ENCODE measurements around the gene ZNHIT1. TPM values are rescaled to one million over a fixed set of nuclear protein-coding genes. Genes with fewer than 3 reads are reported as not detected.

Gene ZNHIT1
- total and polyA plus RNA-seq, 4 donors: 52.7 to 149 (median 92.4) TPM

GRCh38 chr7:101174322-101174854, 43.6 kb upstream of the ZNHIT1 start:
- no peaks in the 10 kb centered on the region for H3K36me3 ChIP-seq (ENCODE audit: control insufficient read depth in 4 of 4, insufficient read depth in 3 of 4, low read depth in 1 of 4, low read length in 3 of 4)
- H3K9ac ChIP-seq (ENCODE audit: low read depth in 1 of 2, low read length in 2 of 2): no peak overlapping the region
- TF ChIP-seq ZBTB33 (IDR thresholded peaks at IDR 0.05) (no peak), GABPA (IDR thresholded peaks at IDR 0.05 in 1 of 2, conservative IDR thresholded peaks at IDR 0.05 in 1 of 2) (no peak), REST (IDR thresholded peaks at IDR 0.05) (no peak), NR2F2 (IDR thresholded peaks at IDR 0.05) (no peak), HNF4A (conservative IDR thresholded peaks at IDR 0.05) (no peak), EGR1 (IDR thresholded peaks at IDR 0.05; ENCODE audit: low read depth in 2 of 2) (no peak), RXRA (IDR thresholded peaks at IDR 0.05) (no peak)
- H3K27ac ChIP-seq (ENCODE audit: low read depth in 1 of 2, low read length in 2 of 2): no peak overlapping the region
- H3K9me3 ChIP-seq (ENCODE audit: control insufficient read depth in 4 of 4, low read length in 3 of 4): no peaks in the 10 kb centered on the region
- no peak for DNase-seq (ENCODE audit: low spot score)
- 22% methylated on average over 28 of the region's 28 CpGs for WGBS
- peaks cover 8 to 31% (median 16%) of the 10 kb centered on the region in 4 donors for H3K4me1 ChIP-seq (ENCODE audit: control insufficient read depth in 4 of 4, insufficient read depth in 4 of 4, low read length in 3 of 4)
- H3K4me3 ChIP-seq (ENCODE audit: low read depth in 1 of 3, low read length in 3 of 3): no peak overlapping the region
- H3K27me3 ChIP-seq (ENCODE audit: control insufficient read depth in 4 of 4, insufficient read depth in 4 of 4, low read length in 3 of 4): peaks cover 6 to 15% (median 12%) of the 10 kb centered on the region in 4 donors

GRCh38 chr7:101175664-101176063, 42.3 kb upstream of the ZNHIT1 start:
- no peak overlapping the region for H3K9ac ChIP-seq (ENCODE audit: low read depth in 1 of 2, low read length in 2 of 2)
- 19% methylated on average over 3 of the region's 3 CpGs for WGBS
- TF ChIP-seq JUND (IDR thresholded peaks at IDR 0.05) (no peak), ATF3 (IDR thresholded peaks at IDR 0.05) (no peak), EGR1 (IDR thresholded peaks at IDR 0.05; ENCODE audit: low read depth in 2 of 2) (no peak), NR2F2 (IDR thresholded peaks at IDR 0.05) (no peak), RXRA (IDR thresholded peaks at IDR 0.05) (no peak), SP1 (IDR thresholded peaks at IDR 0.05) (no peak), HNF4A (conservative IDR thresholded peaks at IDR 0.05) (no peak), TAF1 (conservative IDR thresholded peaks at IDR 0.05) (no peak)
- H3K27me3 ChIP-seq (ENCODE audit: control insufficient read depth in 4 of 4, insufficient read depth in 4 of 4, low read length in 3 of 4): peaks cover 6 to 17% (median 12%) of the 10 kb centered on the region in 4 donors
- DNase-seq (ENCODE audit: low spot score): no peak
- H3K4me1 ChIP-seq (ENCODE audit: control insufficient read depth in 4 of 4, insufficient read depth in 4 of 4, low read length in 3 of 4): peaks cover 11 to 28% (median 12%) of the 10 kb centered on the region in 4 donors
- H3K27ac ChIP-seq (ENCODE audit: low read depth in 1 of 2, low read length in 2 of 2): no peak overlapping the region
- H3K9me3 ChIP-seq (ENCODE audit: control insufficient read depth in 4 of 4, low read length in 3 of 4): no peaks in the 10 kb centered on the region
- H3K36me3 ChIP-seq (ENCODE audit: control insufficient read depth in 4 of 4, insufficient read depth in 3 of 4, low read depth in 1 of 4, low read length in 3 of 4): no peaks in the 10 kb centered on the region
- no peak overlapping the region for H3K4me3 ChIP-seq (ENCODE audit: low read depth in 1 of 3, low read length in 3 of 3)

- no peaks in the 10 kb centered on the region for H3K36me3 ChIP-seq (ENCODE audit: control insufficient read depth in 4 of 4, insufficient read depth in 3 of 4, low read depth in 1 of 4, low read length in 3 of 4)
- 85% methylated on average over 2 of the region's 2 CpGs for WGBS
- H3K27me3 ChIP-seq (ENCODE audit: control insufficient read depth in 4 of 4, insufficient read depth in 4 of 4, low read length in 3 of 4): peaks cover 0 to 14% (median 11%) of the 10 kb centered on the region in 4 donors
- TF ChIP-seq REST (IDR thresholded peaks at IDR 0.05) (no peak), HNF4A (conservative IDR thresholded peaks at IDR 0.05) (no peak), RAD21 (IDR thresholded peaks at IDR 0.05) (no peak)
- H3K4me3 ChIP-seq (ENCODE audit: low read depth in 1 of 3, low read length in 3 of 3): no peak overlapping the region
- no peak for DNase-seq (ENCODE audit: low spot score)
- H3K9ac ChIP-seq (ENCODE audit: low read depth in 1 of 2, low read length in 2 of 2): no peak overlapping the region
- H3K4me1 ChIP-seq (ENCODE audit: control insufficient read depth in 4 of 4, insufficient read depth in 4 of 4, low read length in 3 of 4): peaks cover 5 to 23% (median 7%) of the 10 kb centered on the region in 4 donors
- no peaks in the 10 kb centered on the region for H3K9me3 ChIP-seq (ENCODE audit: control insufficient read depth in 4 of 4, low read length in 3 of 4)
- no peak overlapping the region for H3K27ac ChIP-seq (ENCODE audit: low read depth in 1 of 2, low read length in 2 of 2)
Measured at GRCh38 chr7:101177644-101178043, 40.3 kb upstream of the ZNHIT1 start.

All from liver (tissue), 9 donors.